DMS53 treated with DMSO at 0.1 percent for 48 hours (cell line): ENCODE results near the gene ACSM2B.
"Not testable (repeated sequence)": the region's sequence is repeated elsewhere in the genome, so short reads cannot be mapped to it uniquely, and the experiment has no call there.

Experiments
- DNase-seq: peaks from one replicate; lab custom pipeline; 2025; ENCODE audit not compliant: unreplicated experiment; lab: John Stamatoyannopoulos, UW

Gene ACSM2B

DNA sequence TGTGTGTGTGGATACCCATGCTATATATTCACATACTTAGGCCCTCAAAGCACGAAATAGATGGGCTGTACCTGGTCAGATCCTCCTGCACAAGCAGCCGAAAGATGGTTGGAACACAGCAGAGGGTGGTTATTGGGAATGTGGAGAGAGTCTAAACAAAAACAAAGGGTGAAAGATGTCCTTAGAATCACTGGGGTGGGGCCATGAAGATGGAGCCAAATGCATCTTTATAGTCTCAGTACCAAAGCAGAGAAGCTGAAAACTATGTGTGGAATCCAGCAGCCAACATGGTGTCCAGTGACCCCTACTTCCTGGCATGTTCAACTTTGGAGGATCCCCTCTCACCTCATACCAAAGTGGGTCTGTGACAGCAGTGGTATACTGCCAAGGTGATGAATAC is 19.5 kb upstream of the ACSM2B start:
- not testable (repeated sequence) for DNase-seq

- not testable (repeated sequence) for DNase-seq
These were observed 18.9 kb upstream of the ACSM2B start for GRCh38 chr16:20595068-20595467.

DNA sequence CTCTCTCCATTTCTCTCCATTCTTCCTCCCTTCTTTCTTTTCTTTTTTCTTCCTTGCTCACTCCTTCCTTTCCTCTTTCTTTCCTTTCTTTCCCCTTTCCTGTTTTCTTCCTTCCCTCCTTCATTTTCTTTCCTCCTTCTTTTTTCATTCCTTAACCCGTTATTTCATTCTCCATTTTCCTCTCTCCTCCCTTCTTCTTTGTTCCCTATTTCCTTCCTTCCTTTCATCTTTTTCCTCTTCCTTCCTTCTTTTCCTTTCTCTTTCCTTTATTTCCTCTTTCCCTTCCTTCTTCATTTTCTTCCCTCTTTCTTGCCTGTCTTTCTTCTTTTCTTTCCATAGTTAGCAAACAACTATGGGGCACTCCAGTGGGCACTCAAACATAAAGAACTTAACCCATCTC is 16.6 kb upstream of the ACSM2B start:
- DNase-seq, result not testable (repeated sequence)

- DNase-seq, result not testable (repeated sequence)
These were observed 13.3 kb upstream of the ACSM2B start for GRCh38 chr16:20589486-20589885.

DNA sequence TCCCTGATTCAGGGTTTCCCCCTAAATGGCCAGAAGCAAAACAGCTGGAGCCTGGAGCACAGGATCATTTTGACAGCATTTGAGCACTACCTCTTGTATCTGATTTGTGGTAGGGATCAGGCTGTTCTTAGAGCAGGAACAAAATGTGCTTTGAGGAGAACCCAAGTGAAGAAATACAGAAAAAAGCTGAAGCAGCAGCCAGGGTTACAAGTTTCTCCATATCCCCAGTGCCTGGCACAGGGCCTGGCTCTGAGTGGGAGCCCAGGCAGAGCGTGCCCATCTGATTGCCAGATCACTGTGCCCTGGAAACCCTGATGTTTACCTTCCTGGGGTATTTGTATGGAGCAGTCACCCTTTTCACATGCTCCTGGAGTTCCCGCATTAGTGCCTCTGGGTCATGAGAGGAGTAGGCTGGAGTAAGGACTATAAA is 11.5 kb upstream of the ACSM2B start:
- DNase-seq, result not testable (repeated sequence)

GRCh38 chr16:20586716-20587115 is 10.5 kb upstream of the ACSM2B start:
- not testable (repeated sequence) for DNase-seq

DNA sequence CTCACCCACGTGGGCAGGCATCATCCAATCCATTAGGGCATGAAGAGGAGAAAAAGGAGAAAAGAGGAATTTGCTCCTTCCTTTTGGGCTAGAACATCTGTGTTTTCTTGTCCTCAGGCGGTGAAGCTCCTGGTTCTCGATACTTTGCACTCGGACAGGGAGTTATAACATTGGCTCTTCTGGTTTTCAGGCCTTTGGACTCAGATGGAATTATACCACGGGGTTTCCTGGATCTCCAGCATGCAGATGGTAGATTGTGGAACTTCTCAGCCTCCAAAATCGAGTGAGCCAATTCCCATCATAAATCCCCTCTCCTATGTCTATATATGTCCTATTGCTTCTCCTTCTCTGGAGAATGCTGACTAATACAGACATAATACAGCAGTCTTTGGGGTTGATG is 9.9 kb upstream of the ACSM2B start:
- not testable (repeated sequence) for DNase-seq

GRCh38 chr16:20580487-20581259 is 4.5 kb upstream of the ACSM2B start:
- DNase-seq, result not testable (repeated sequence)

- not testable (repeated sequence) for DNase-seq
These were observed 1.9 kb upstream of the ACSM2B start for GRCh38 chr16:20578091-20578490.

DNA sequence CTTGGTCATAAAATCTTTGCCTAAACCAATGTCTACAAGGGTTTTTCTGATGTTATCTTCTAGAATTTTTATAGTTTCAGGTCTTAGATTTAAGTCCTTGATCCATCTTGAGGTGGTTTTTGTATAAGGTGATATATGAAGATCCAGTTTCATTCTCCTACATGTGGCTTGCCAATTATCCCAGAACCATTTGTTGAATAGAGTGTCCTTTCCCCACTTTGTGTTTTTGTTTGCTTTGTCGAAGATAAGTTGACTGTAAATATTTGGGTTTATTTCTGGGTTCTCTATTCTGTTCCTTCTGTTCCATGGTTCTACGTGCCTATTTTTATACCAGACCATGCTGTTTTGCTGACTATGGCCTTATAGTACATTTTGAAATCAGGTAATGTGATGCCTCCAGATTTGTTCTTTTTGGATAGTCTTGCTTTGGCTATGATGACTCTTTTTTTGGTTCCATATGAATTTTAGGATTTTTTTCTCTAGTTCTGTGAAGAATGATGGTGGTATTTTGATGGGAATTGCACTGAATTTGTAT is 7.0 kb downstream of the ACSM2B start:
- peak; percentile 9 for DNase-seq

- no peak for DNase-seq
These were observed 7.8 kb downstream of the ACSM2B start for GRCh38 chr16:20568404-20568803.

GRCh38 chr16:20566864-20567263 is 9.3 kb downstream of the ACSM2B start:
- DNase-seq, result no peak

- DNase-seq, result not testable (repeated sequence)
These were observed 10.8 kb downstream of the ACSM2B start for GRCh38 chr16:20565334-20565733.

DNA sequence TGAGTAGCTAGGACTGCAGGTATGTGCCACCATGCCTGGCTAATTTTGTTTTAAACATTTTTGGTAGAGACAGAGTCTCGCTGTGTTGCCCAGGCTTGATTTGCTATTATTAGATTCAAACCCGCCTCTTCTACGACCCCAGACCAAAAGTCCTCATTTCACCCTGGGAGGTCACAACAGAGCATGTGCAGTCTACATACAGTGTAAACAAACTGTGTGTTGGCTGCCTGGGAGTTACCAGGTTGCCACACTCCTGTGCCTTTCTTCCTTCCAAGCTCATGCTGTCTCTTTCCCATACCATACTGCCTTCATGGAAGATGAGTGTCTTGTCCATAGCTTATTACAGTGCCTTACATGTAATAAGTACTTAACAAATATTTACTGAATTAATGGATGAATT is 11.9 kb downstream of the ACSM2B start:
- DNase-seq, result not testable (repeated sequence)

- DNase-seq, result not testable (repeated sequence)
These were observed 20.5 kb downstream of the ACSM2B start for GRCh38 chr16:20555628-20556027.

- not testable (repeated sequence) for DNase-seq
These were observed 21.5 kb downstream of the ACSM2B start for GRCh38 chr16:20554689-20555088.

- not testable (repeated sequence) for DNase-seq
These were observed 22.7 kb downstream of the ACSM2B start for GRCh38 chr16:20553493-20553892.

DNA sequence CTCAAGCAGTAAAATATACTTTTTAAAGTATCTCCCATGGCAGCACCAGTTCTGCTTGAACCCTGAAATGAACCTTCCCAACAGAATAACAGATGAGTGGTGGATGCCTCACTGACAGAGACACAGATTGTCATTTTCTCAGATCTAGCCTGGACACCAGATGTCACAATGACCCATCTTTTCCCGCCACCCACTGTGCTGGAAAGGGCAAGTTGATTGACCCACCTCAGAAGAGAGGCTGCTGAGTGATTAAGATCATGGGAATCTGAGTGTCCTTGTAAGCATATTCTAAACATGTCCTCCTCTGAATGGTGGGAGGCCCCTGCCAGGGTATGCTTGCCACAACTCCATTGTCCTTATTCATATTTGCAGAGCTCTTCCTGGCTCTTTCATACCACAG is 29.2 kb downstream of the ACSM2B start:
- DNase-seq, result not testable (repeated sequence)

- not testable (repeated sequence) for DNase-seq
These were observed 29.8 kb downstream of the ACSM2B start for GRCh38 chr16:20546278-20546853.

DNA sequence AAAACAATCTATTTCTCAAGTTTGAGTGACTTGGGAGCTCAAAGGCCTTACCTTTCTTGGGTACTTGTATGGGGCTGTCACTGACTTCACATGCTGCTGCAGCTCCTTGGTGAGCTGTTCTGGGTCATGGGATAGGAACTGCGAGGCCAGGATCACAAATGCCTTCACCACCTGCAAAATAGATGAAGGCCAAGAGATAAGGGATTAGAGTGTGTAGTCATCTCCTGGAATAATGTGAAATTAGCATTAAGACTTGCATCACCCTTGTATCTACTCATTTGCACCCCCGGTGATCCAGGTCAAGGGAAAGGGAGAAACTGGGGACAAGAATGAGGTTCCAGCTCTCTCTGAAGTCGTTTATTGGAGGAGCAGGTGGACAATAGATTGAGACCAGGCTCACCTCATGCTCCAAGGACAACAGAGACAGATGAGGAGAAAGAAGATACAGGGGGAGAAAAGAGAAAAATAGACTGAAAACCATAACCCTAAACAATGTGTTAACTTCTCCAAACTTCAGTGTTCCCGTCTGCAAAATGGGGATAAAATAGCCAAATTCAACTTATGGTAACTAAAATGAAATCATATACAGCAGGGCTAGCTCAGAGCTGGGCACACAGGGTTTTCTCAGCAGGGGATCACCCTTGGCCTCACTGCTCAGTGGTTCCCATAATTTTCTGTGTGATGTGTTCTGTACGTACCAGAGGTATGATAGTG is 35.4 kb downstream of the ACSM2B start:
- DNase-seq, result not testable (repeated sequence)

DNA sequence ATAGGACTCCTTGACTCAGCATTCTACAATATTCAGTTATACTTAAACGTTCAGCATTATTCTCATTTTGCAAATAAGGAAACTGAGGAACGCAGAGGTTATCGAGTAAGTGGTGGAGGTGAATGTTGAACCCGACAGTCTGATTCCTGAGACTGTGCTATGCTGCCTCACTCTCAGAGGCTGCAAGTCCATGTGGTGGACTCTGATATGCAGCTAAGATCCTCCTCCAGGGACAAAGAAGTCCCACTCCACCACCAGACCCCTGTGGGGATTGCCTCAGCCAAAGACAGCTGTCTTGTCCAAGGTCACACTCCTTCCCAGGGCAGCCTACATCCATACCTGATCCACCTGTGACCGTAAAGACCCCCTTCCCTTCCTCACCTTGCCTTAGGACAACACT is 37.5 kb downstream of the ACSM2B start:
- no peak for DNase-seq

- DNase-seq, result no peak
These were observed 38.0 kb downstream of the ACSM2B start for GRCh38 chr16:20538181-20538580.
